Memory B cell (primary cell): Measurements from ENCODE around the gene PDE6H.

Experiments
- ATAC-seq: fragments of 150-1000 bp; cut with Tn5 transposase; 2 replicates; pipeline ENCODE4 v1.10.0; 2021; ENCODE audit warnings: low read depth, mild to moderate bottlenecking, moderate library complexity
- DNase-seq, 2 donors: peaks; one replicate each; pipeline ENCODE4 v3.0.0; 2022; ENCODE audit warnings: low spot score in 2 of 2
- H3K27ac Mint-ChIP-seq: one replicate; pipeline ENCODE4 v1.8.0; 2022; ENCODE audit warnings: mild to moderate bottlenecking, moderate library complexity, mixed read lengths
- H3K27me3 Mint-ChIP-seq: one replicate; pipeline ENCODE4 v1.8.0; 2022; ENCODE audit warnings: mixed read lengths
- H3K36me3 Mint-ChIP-seq: one replicate; pipeline ENCODE4 v1.8.0; 2022; ENCODE audit warnings: mild to moderate bottlenecking, mixed read lengths
- H3K4me1 Mint-ChIP-seq: one replicate; pipeline ENCODE4 v1.8.0; 2022; ENCODE audit warnings: mixed read lengths
- H3K4me3 Mint-ChIP-seq: one replicate; pipeline ENCODE4 v1.8.0; 2022; ENCODE audit warnings: mild to moderate bottlenecking, moderate library complexity, mixed read lengths
- H3K9me3 Mint-ChIP-seq: one replicate; pipeline ENCODE4 v1.8.0; 2022; ENCODE audit warnings: mixed read lengths

PDE6H gene

GRCh38 chr12:14972816-14973215, at the start of gene PDE6H:
TSS of gene PDE6H (plus strand) at chr12:14973042. CDS start at chr12:14978013, 4,971 bp downstream.
- DNase-seq (no peak), ATAC-seq (no peak)
- Mint-ChIP-seq H3K9me3 (no peaks in the 10 kb centered on the region), H3K27me3 (no peaks in the 10 kb centered on the region), H3K4me1 (peaks cover 6% of the 10 kb centered on the region), H3K36me3 (no peaks in the 10 kb centered on the region), H3K4me3 (no peak within 1 kb of the TSS), H3K27ac (no peak within 1 kb of the TSS)

- no peak overlapping the region for H3K27ac Mint-ChIP-seq
- ATAC-seq (no peak), DNase-seq (no peak)
- peaks cover 23% of the 10 kb centered on the region for H3K4me1 Mint-ChIP-seq
- no peak overlapping the region for H3K4me3 Mint-ChIP-seq
- H3K9me3 Mint-ChIP-seq: no peaks in the 10 kb centered on the region
- H3K27me3 Mint-ChIP-seq: no peaks in the 10 kb centered on the region
- H3K36me3 Mint-ChIP-seq: peaks cover 15% of the 10 kb centered on the region
Observed at GRCh38 chr12:14923944-14924343, 48.9 kb upstream of the PDE6H start.

- no peaks in the 10 kb centered on the region for H3K27me3 Mint-ChIP-seq
- H3K4me1 Mint-ChIP-seq: peaks cover 23% of the 10 kb centered on the region
- H3K9me3 Mint-ChIP-seq: no peaks in the 10 kb centered on the region
- no peak overlapping the region for H3K4me3 Mint-ChIP-seq
- ATAC-seq: no peak
- no peak overlapping the region for H3K27ac Mint-ChIP-seq
- peaks cover 11% of the 10 kb centered on the region for H3K36me3 Mint-ChIP-seq
- no peak for DNase-seq
Observed at GRCh38 chr12:14924541-14924940, 48.3 kb upstream of the PDE6H start.

GRCh38 chr12:14927267-14927666, 45.6 kb upstream of the PDE6H start:
- Mint-ChIP-seq H3K27me3 (no peaks in the 10 kb centered on the region), H3K9me3 (no peaks in the 10 kb centered on the region), H3K27ac (no peak overlapping the region), H3K36me3 (peaks cover 13% of the 10 kb centered on the region), H3K4me3 (no peak overlapping the region), H3K4me1 (peaks cover 11% of the 10 kb centered on the region)
- ATAC-seq: no peak
- no peak for DNase-seq

- peaks cover 8% of the 10 kb centered on the region for H3K4me1 Mint-ChIP-seq
- H3K4me3 Mint-ChIP-seq: no peak overlapping the region
- no peaks in the 10 kb centered on the region for H3K27me3 Mint-ChIP-seq
- DNase-seq (no peak), ATAC-seq (no peak)
- H3K36me3 Mint-ChIP-seq: peaks cover 27% of the 10 kb centered on the region
- no peak overlapping the region for H3K27ac Mint-ChIP-seq
- H3K9me3 Mint-ChIP-seq: no peaks in the 10 kb centered on the region
Observed at GRCh38 chr12:14928931-14929330, 43.9 kb upstream of the PDE6H start.

- H3K27ac Mint-ChIP-seq: no peak overlapping the region
- H3K27me3 Mint-ChIP-seq: no peaks in the 10 kb centered on the region
- peaks cover 5% of the 10 kb centered on the region for H3K4me1 Mint-ChIP-seq
- DNase-seq (no peak), ATAC-seq (no peak)
- H3K4me3 Mint-ChIP-seq: no peak overlapping the region
- H3K36me3 Mint-ChIP-seq: peaks cover 35% of the 10 kb centered on the region
- H3K9me3 Mint-ChIP-seq: no peaks in the 10 kb centered on the region
Observed at GRCh38 chr12:14930299-14930698, 42.5 kb upstream of the PDE6H start.

GRCh38 chr12:14931359-14931758, 41.5 kb upstream of the PDE6H start:
- no peaks in the 10 kb centered on the region for H3K27me3 Mint-ChIP-seq
- H3K4me3 Mint-ChIP-seq: no peak overlapping the region
- no peak for DNase-seq
- H3K4me1 Mint-ChIP-seq: peaks cover 5% of the 10 kb centered on the region
- no peak for ATAC-seq
- no peaks in the 10 kb centered on the region for H3K9me3 Mint-ChIP-seq
- peaks cover 37% of the 10 kb centered on the region for H3K36me3 Mint-ChIP-seq
- H3K27ac Mint-ChIP-seq: no peak overlapping the region

GRCh38 chr12:14931791-14932560, 40.9 kb upstream of the PDE6H start:
- Mint-ChIP-seq H3K4me1 (peaks cover 5% of the 10 kb centered on the region), H3K4me3 (no peak overlapping the region), H3K27ac (no peak overlapping the region), H3K27me3 (no peaks in the 10 kb centered on the region), H3K36me3 (peaks cover 39% of the 10 kb centered on the region), H3K9me3 (no peaks in the 10 kb centered on the region)
- DNase-seq: no peak
- no peak for ATAC-seq

GRCh38 chr12:14934511-14934910, 38.3 kb upstream of the PDE6H start:
- H3K27ac Mint-ChIP-seq: no peak overlapping the region
- ATAC-seq: no peak
- peaks cover 47% of the 10 kb centered on the region for H3K36me3 Mint-ChIP-seq
- peaks cover 17% of the 10 kb centered on the region for H3K4me1 Mint-ChIP-seq
- H3K9me3 Mint-ChIP-seq: peaks cover 3% of the 10 kb centered on the region
- no peak overlapping the region for H3K4me3 Mint-ChIP-seq
- DNase-seq: no peak
- H3K27me3 Mint-ChIP-seq: no peaks in the 10 kb centered on the region

GRCh38 chr12:14935031-14935430, 37.8 kb upstream of the PDE6H start:
- Mint-ChIP-seq H3K9me3 (peaks cover 3% of the 10 kb centered on the region), H3K27me3 (no peaks in the 10 kb centered on the region), H3K36me3 (peaks cover 51% of the 10 kb centered on the region), H3K27ac (no peak overlapping the region), H3K4me3 (no peak overlapping the region), H3K4me1 (peaks cover 18% of the 10 kb centered on the region)
- no peak for ATAC-seq
- DNase-seq: no peak

- Mint-ChIP-seq H3K27me3 (no peaks in the 10 kb centered on the region), H3K4me3 (no peak overlapping the region), H3K27ac (no peak overlapping the region), H3K4me1 (peaks cover 23% of the 10 kb centered on the region), H3K9me3 (peaks cover 3% of the 10 kb centered on the region), H3K36me3 (peaks cover 59% of the 10 kb centered on the region)
- DNase-seq (no peak), ATAC-seq (no peak)
Observed at GRCh38 chr12:14936224-14936861, 36.5 kb upstream of the PDE6H start.

- ATAC-seq: no peak
- peaks cover 60% of the 10 kb centered on the region for H3K36me3 Mint-ChIP-seq
- no peaks in the 10 kb centered on the region for H3K27me3 Mint-ChIP-seq
- no peak overlapping the region for H3K4me3 Mint-ChIP-seq
- peaks cover 3% of the 10 kb centered on the region for H3K9me3 Mint-ChIP-seq
- H3K4me1 Mint-ChIP-seq: peaks cover 26% of the 10 kb centered on the region
- no peak for DNase-seq
- H3K27ac Mint-ChIP-seq: peak overlapping the region; percentile 16
Observed at GRCh38 chr12:14937014-14937413, 35.8 kb upstream of the PDE6H start.

GRCh38 chr12:14937689-14938088, 35.2 kb upstream of the PDE6H start:
- DNase-seq: no peak
- H3K4me3 Mint-ChIP-seq: no peak overlapping the region

GRCh38 chr12:14938301-14938700, 34.5 kb upstream of the PDE6H start, which contains the start of gene ERP27:
TSS of gene ERP27 (minus strand) at chr12:14938537. CDS start at chr12:14938508, 29 bp downstream.
- DNase-seq: no peak
- H3K27me3 Mint-ChIP-seq: no peaks in the 10 kb centered on the region
- peak within 1 kb of the TSS; percentile 84 for H3K27ac Mint-ChIP-seq
- H3K9me3 Mint-ChIP-seq: peaks cover 3% of the 10 kb centered on the region
- peaks cover 28% of the 10 kb centered on the region for H3K4me1 Mint-ChIP-seq
- H3K36me3 Mint-ChIP-seq: peaks cover 58% of the 10 kb centered on the region
- no peak within 1 kb of the TSS for H3K4me3 Mint-ChIP-seq
- ATAC-seq: no peak

More at GRCh38 chr12:14937689-14938088, 35.2 kb upstream of the PDE6H start:
- H3K4me1 Mint-ChIP-seq: peaks cover 28% of the 10 kb centered on the region
- ATAC-seq: no peak
- peak overlapping the region; percentile 71 for H3K27ac Mint-ChIP-seq
- peaks cover 3% of the 10 kb centered on the region for H3K9me3 Mint-ChIP-seq
- no peaks in the 10 kb centered on the region for H3K27me3 Mint-ChIP-seq
- H3K36me3 Mint-ChIP-seq: peaks cover 60% of the 10 kb centered on the region
